ENCODE data around the gene FAM217A. TPM values are rescaled to one million over a fixed set of nuclear protein-coding genes. Genes with fewer than 3 reads are reported as not detected.

The FAM217A gene
- total RNA-seq, 1 donor from 2014 or later = not detected

GRCh38 chr6:4107873-4108272 lies 28.9 kb upstream of the FAM217A start:
- no peak overlapping the region for H3K4me3 Mint-ChIP-seq (ENCODE audit: unreplicated experiment)
- peaks cover 3% of the 10 kb centered on the region for H3K36me3 Mint-ChIP-seq (ENCODE audit: low read depth)
- peaks cover 10% of the 10 kb centered on the region for H3K9me3 Mint-ChIP-seq (ENCODE audit: low read depth)
- H3K27ac Mint-ChIP-seq (ENCODE audit: unreplicated experiment) = no peak overlapping the region
- no peak for DNase-seq (ENCODE audit: low spot score)
- no peaks in the 10 kb centered on the region for H3K27me3 Mint-ChIP-seq (ENCODE audit: low read depth)
- TF ChIP-seq, protein P1, sequence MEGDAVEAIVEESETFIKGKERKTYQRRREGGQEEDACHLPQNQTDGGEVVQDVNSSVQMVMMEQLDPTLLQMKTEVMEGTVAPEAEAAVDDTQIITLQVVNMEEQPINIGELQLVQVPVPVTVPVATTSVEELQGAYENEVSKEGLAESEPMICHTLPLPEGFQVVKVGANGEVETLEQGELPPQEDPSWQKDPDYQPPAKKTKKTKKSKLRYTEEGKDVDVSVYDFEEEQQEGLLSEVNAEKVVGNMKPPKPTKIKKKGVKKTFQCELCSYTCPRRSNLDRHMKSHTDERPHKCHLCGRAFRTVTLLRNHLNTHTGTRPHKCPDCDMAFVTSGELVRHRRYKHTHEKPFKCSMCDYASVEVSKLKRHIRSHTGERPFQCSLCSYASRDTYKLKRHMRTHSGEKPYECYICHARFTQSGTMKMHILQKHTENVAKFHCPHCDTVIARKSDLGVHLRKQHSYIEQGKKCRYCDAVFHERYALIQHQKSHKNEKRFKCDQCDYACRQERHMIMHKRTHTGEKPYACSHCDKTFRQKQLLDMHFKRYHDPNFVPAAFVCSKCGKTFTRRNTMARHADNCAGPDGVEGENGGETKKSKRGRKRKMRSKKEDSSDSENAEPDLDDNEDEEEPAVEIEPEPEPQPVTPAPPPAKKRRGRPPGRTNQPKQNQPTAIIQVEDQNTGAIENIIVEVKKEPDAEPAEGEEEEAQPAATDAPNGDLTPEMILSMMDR (IDR thresholded peaks at IDR 0.05) = no peak
- peaks cover 19% of the 10 kb centered on the region for H3K4me1 Mint-ChIP-seq (ENCODE audit: low read depth)

GRCh38 chr6:4105980-4106536 lies 27.1 kb upstream of the FAM217A start:
- no peak overlapping the region for H3K4me3 Mint-ChIP-seq (ENCODE audit: unreplicated experiment)

GRCh38 chr6:4103929-4104328 lies 25.0 kb upstream of the FAM217A start:
- no peak for DNase-seq (ENCODE audit: low spot score)

More at GRCh38 chr6:4105980-4106536, 27.1 kb upstream of the FAM217A start:
- no peak overlapping the region for H3K27ac Mint-ChIP-seq (ENCODE audit: unreplicated experiment)
- H3K36me3 Mint-ChIP-seq (ENCODE audit: low read depth) = no peaks in the 10 kb centered on the region
- no peak for DNase-seq (ENCODE audit: low spot score)
- H3K9me3 Mint-ChIP-seq (ENCODE audit: low read depth) = no peaks in the 10 kb centered on the region
- TF ChIP-seq, protein P1 (IDR thresholded peaks at IDR 0.05) = no peak
- peaks cover 19% of the 10 kb centered on the region for H3K4me1 Mint-ChIP-seq (ENCODE audit: low read depth)
- no peaks in the 10 kb centered on the region for H3K27me3 Mint-ChIP-seq (ENCODE audit: low read depth)

DNA sequence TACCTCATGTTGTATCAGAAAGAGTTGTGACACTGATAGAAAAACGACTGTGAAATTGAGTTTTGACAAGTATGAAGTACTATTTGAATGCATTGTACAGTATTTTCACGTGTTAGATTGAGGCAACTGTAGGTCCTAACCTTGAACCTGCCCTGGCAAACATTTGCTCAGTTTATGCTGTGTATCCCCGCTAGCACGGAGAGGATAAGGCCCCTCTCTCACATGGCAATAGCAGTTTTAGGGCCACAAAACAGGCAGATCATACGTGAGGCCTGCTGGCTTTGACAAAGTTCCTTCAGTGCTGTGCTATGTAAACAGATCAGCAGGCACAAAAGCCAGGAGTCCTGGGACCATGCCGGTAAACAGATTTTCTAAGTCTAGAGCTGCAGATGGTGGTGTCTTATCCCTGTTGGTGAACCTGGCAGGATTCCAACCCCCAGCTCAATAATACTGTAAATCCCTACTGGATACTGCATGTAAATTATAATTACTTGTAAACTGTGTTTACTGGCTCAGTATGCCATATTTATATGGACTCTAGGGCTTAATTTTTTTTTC lies 23.8 kb upstream of the FAM217A start:
- Mint-ChIP-seq H3K9me3 (ENCODE audit: low read depth) (no peaks in the 10 kb centered on the region), H3K4me3 (ENCODE audit: unreplicated experiment) (no peak overlapping the region), H3K27me3 (ENCODE audit: low read depth) (peaks cover 2% of the 10 kb centered on the region), H3K4me1 (ENCODE audit: low read depth) (no peaks in the 10 kb centered on the region), H3K27ac (ENCODE audit: unreplicated experiment) (no peak overlapping the region), H3K36me3 (ENCODE audit: low read depth) (no peaks in the 10 kb centered on the region)
- TF ChIP-seq, protein P1 (IDR thresholded peaks at IDR 0.05) = no peak
- no peak for DNase-seq (ENCODE audit: low spot score)

More at GRCh38 chr6:4103929-4104328, 25.0 kb upstream of the FAM217A start:
- Mint-ChIP-seq H3K9me3 (ENCODE audit: low read depth) (no peaks in the 10 kb centered on the region), H3K27ac (ENCODE audit: unreplicated experiment) (no peak overlapping the region), H3K4me3 (ENCODE audit: unreplicated experiment) (no peak overlapping the region), H3K36me3 (ENCODE audit: low read depth) (no peaks in the 10 kb centered on the region), H3K4me1 (ENCODE audit: low read depth) (peaks cover 4% of the 10 kb centered on the region), H3K27me3 (ENCODE audit: low read depth) (peaks cover 2% of the 10 kb centered on the region)
- TF ChIP-seq, protein P1 (IDR thresholded peaks at IDR 0.05) = no peak

- H3K36me3 Mint-ChIP-seq (ENCODE audit: low read depth) = no peaks in the 10 kb centered on the region
- no peak overlapping the region for H3K4me3 Mint-ChIP-seq (ENCODE audit: unreplicated experiment)
- no peak overlapping the region for H3K27ac Mint-ChIP-seq (ENCODE audit: unreplicated experiment)
- H3K9me3 Mint-ChIP-seq (ENCODE audit: low read depth) = no peaks in the 10 kb centered on the region
- DNase-seq (ENCODE audit: low spot score) = no peak
- H3K27me3 Mint-ChIP-seq (ENCODE audit: low read depth) = peaks cover 2% of the 10 kb centered on the region
- TF ChIP-seq, protein P1 (IDR thresholded peaks at IDR 0.05) = no peak
- no peaks in the 10 kb centered on the region for H3K4me1 Mint-ChIP-seq (ENCODE audit: low read depth)
Observed at GRCh38 chr6:4101298-4101697, 22.4 kb upstream of the FAM217A start.
